Measurements from ENCODE around the gene MYD88. TPM values are rescaled to one million over a fixed set of nuclear protein-coding genes. Genes with fewer than 3 reads are reported as not detected.

The MYD88 gene
- total and polyA plus RNA-seq, 7 donors: 27.8 to 74.0 (median 39.7) TPM

DNA sequence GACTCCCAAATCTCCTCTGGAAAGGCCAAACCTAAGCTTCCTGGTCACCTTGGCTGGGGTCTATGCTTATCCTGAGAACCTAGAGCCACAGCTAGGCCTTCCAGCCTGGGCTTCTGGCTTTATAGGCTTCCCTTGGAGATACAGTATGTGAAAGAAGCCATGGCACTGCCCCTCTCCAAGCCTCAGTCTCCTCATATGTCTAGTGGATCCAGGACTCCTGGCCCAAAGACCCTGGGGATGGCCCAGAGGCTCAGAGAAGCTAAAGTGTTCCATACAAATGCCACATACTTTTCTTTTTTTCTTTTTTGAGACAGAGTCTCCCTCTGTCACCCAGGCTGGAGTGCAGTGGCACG lies 10.2 kb upstream of the MYD88 start:
- Histone ChIP-seq H3K36me3 (peaks cover 43 to 100% (median 75%) of the 10 kb centered on the region in 4 donors), H3K27me3 (no peaks in the 10 kb centered on the region), H3K9me3 (no peaks in the 10 kb centered on the region), H3K27ac (no peak overlapping the region), H3K4me1 (peaks cover 0 to 5% (median 2%) of the 10 kb centered on the region in 4 donors), H3K4me3 (no peak overlapping the region)
- TF ChIP-seq EP300 (IDR thresholded peaks at IDR 0.05): no peak
- TF ChIP-seq, protein P1, sequence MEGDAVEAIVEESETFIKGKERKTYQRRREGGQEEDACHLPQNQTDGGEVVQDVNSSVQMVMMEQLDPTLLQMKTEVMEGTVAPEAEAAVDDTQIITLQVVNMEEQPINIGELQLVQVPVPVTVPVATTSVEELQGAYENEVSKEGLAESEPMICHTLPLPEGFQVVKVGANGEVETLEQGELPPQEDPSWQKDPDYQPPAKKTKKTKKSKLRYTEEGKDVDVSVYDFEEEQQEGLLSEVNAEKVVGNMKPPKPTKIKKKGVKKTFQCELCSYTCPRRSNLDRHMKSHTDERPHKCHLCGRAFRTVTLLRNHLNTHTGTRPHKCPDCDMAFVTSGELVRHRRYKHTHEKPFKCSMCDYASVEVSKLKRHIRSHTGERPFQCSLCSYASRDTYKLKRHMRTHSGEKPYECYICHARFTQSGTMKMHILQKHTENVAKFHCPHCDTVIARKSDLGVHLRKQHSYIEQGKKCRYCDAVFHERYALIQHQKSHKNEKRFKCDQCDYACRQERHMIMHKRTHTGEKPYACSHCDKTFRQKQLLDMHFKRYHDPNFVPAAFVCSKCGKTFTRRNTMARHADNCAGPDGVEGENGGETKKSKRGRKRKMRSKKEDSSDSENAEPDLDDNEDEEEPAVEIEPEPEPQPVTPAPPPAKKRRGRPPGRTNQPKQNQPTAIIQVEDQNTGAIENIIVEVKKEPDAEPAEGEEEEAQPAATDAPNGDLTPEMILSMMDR (IDR thresholded peaks at IDR 0.05): no peak
- TF ChIP-seq POLR2A (IDR thresholded peaks at IDR 0.05): no peak
- TF ChIP-seq POLR2AphosphoS5 (IDR thresholded peaks at IDR 0.05): no peak
- intact Hi-C loops (cut with DNase I): loop anchor here (10.0 kb wide), 1 partner anchor 117 kb away; no protein-coding TSS in a partner anchor
- no peak for DNase-seq
- 91 to 94% methylated on average over 1 of the region's 1 CpG for WGBS, 2 donors

DNA sequence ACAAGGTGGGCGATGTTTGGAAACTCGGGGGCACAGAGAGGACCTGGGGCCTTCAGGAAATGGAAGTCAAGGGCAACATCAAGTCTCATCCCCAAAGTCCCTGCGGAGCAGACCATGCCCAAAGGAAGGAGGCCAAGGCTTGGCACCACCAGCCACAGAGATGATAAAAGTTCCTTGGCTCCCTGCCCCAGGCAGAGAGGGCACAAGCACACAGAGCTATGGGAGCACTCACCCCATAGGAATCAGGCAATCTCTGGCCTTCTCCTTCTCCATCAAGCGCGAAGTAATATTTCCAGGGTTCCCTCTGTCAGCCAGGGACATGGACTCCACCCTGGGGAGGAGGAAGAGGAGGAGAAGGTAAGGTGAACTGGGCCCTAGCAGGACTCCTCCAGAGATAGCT lies 9.4 kb upstream of the MYD88 start:
- no peaks in the 10 kb centered on the region for H3K27me3 ChIP-seq
- TF ChIP-seq, protein P1 (IDR thresholded peaks at IDR 0.05): no peak
- TF ChIP-seq POLR2A (IDR thresholded peaks at IDR 0.05) (no peak), POLR2AphosphoS5 (IDR thresholded peaks at IDR 0.05) (no peak), EP300 (IDR thresholded peaks at IDR 0.05) (no peak)
- intact Hi-C loops (cut with DNase I): loop anchor here (10.0 kb wide), 1 partner anchor 116 kb away; no protein-coding TSS in a partner anchor
- H3K27ac ChIP-seq: no peak overlapping the region
- no peak for DNase-seq
- no peak overlapping the region for H3K4me3 ChIP-seq
- peaks cover 0 to 12% (median 2%) of the 10 kb centered on the region in 4 donors for H3K4me1 ChIP-seq
- whole genome bisulfite sequencing, 2 donors: 97 to 98% methylated on average over 5 of the region's 5 CpGs
- H3K36me3 ChIP-seq: peaks cover 43 to 100% (median 77%) of the 10 kb centered on the region in 4 donors
- H3K9me3 ChIP-seq: no peaks in the 10 kb centered on the region

DNA sequence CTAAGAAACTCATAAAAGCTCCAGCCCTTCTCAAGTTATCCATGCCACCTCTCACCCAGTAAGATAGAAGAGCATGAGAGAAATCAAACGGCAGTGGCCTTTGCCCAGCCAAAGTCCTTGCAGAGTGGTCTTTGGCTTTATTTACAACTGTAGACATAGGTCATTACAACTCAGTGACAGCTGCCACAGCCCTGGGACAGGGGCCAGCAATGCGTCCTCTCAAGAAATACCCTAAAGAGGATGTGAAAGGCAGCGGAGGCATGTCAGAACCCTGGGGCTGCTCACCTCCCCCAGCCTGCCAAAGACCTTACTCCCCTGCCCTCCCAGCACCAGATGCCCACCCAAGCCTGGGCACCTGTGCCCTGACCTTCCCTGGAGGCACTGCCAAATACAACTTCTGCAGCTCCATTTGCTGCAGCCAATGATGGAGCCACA lies 7.8 kb upstream of the MYD88 start:
- Histone ChIP-seq H3K4me3 (no peak overlapping the region), H3K27ac (no peak overlapping the region), H3K36me3 (peaks cover 39 to 98% (median 68%) of the 10 kb centered on the region in 4 donors), H3K27me3 (no peaks in the 10 kb centered on the region), H3K4me1 (peaks cover 0 to 25% (median 14%) of the 10 kb centered on the region in 4 donors), H3K9me3 (no peaks in the 10 kb centered on the region)
- intact Hi-C loops (cut with DNase I): no loop called here
- TF ChIP-seq, protein P1 (IDR thresholded peaks at IDR 0.05): no peak
- TF ChIP-seq EP300 (IDR thresholded peaks at IDR 0.05): no peak
- TF ChIP-seq POLR2AphosphoS5 (IDR thresholded peaks at IDR 0.05): no peak
- TF ChIP-seq POLR2A (IDR thresholded peaks at IDR 0.05): no peak
- DNase-seq: no peak
- 32 to 61% methylated on average over 3 of the region's 3 CpGs for WGBS, 2 donors

DNA sequence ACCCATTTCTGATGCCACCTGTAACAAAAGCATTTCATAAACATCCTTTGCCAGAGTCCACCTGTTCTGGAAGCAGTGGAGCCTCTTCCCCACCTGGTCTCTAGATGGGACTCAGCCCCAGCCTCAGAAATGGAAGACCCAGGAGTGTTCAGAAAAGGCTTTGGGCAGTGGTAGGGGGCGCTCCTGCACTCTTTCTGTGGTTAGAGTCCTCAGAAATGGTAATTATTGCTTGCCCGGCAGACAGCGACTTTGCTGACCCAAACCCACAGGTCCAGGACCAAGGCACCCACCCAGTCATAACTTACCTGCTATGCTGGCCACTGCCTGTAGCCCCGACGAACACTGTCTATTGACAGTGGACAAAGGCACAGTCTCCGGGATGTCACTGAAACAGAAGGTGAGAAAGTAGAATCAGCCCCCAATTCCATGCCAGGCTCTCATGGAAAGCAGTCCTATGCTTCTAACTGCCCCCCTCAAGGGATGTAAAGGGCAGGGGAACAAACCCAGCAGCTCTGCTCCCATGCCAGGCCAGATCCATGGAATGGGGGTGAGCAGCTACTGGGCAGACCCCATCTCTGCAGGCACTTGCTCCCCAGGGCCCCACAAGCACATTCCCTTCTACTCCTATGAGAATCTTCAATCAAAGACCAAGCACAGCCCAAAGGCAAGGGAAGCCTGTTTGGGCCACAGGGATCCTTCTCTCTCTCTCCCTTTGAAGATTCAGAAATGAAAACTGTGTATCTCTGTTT lies 6.7 kb upstream of the MYD88 start:
- intact Hi-C loops (cut with DNase I): no loop called here
- peaks cover 0 to 32% (median 19%) of the 10 kb centered on the region in 4 donors for H3K4me1 ChIP-seq
- TF ChIP-seq, protein P1 (IDR thresholded peaks at IDR 0.05): peak in 1 of 4 experiments; percentile 7
- no peak for TF ChIP-seq EP300 (IDR thresholded peaks at IDR 0.05)
- no peaks in the 10 kb centered on the region for H3K9me3 ChIP-seq
- WGBS, 2 donors: 80 to 81% methylated on average over 6 of the region's 6 CpGs
- no peak overlapping the region for H3K4me3 ChIP-seq
- DNase-seq: no peak
- H3K36me3 ChIP-seq: peaks cover 30 to 87% (median 56%) of the 10 kb centered on the region in 4 donors
- H3K27me3 ChIP-seq: no peaks in the 10 kb centered on the region
- no peak overlapping the region for H3K27ac ChIP-seq
